Stimulated activated naive CD8-positive, alpha-beta T cell treated with anti-CD3 and anti-CD28 coated beads, Interleukin-15, amount 100 ng/mL, for 72 hours (primary cell): ENCODE results near the gene NUDT21.
A peak's percentile ranks its signal among the peaks of the same experiment; 100 is the strongest.
"Not testable (repeated sequence)": the region's sequence is repeated elsewhere in the genome, so short reads cannot be mapped to it uniquely, and the experiment has no call there.

Experiments
- ATAC-seq: fragments of 150-1000 bp; cut with Tn5 transposase; 2 replicates; pipeline ENCODE4 v1.10.0; 2021; ENCODE audit warnings: mild to moderate bottlenecking, moderate library complexity
- DNase-seq, 2 donors: peaks; one replicate each; pipeline ENCODE4 v3.0.0; 2021 to 2022
- H3K27ac Mint-ChIP-seq, 2 donors: one replicate each; pipeline ENCODE4 v1.8.0; 2022; ENCODE audit warnings: mild to moderate bottlenecking in 2 of 2, mixed read lengths in 2 of 2, moderate library complexity in 2 of 2
- H3K27me3 Mint-ChIP-seq: one replicate; pipeline ENCODE4 v1.8.0; 2022; ENCODE audit warnings: mixed read lengths
- H3K4me1 Mint-ChIP-seq: one replicate; pipeline ENCODE4 v1.8.0; 2022; ENCODE audit warnings: mild to moderate bottlenecking, mixed read lengths
- H3K4me3 Mint-ChIP-seq, 2 donors: one replicate each; pipeline ENCODE4 v1.8.0; 2022; ENCODE audit warnings: mild to moderate bottlenecking in 2 of 2, mixed read lengths in 2 of 2, moderate library complexity in 1 of 2
- H3K9me3 Mint-ChIP-seq, 2 donors: one replicate each; pipeline ENCODE4 v1.8.0; 2022; ENCODE audit warnings: mixed read lengths in 2 of 2

Gene NUDT21

GRCh38 chr16:56411624-56412023 lies 39.5 kb downstream of the NUDT21 start:
- no peak for ATAC-seq

GRCh38 chr16:56411123-56411522 lies 40.0 kb downstream of the NUDT21 start:
- no peak overlapping the region for H3K4me3 Mint-ChIP-seq
- H3K27ac Mint-ChIP-seq = no peak overlapping the region
- no peak for ATAC-seq
- H3K4me1 Mint-ChIP-seq = peaks cover 5% of the 10 kb centered on the region
- DNase-seq = no peak
- H3K9me3 Mint-ChIP-seq = no peaks in the 10 kb centered on the region
- no peaks in the 10 kb centered on the region for H3K27me3 Mint-ChIP-seq

More at GRCh38 chr16:56411624-56412023, 39.5 kb downstream of the NUDT21 start:
- H3K9me3 Mint-ChIP-seq = no peaks in the 10 kb centered on the region
- no peak for DNase-seq
- H3K27me3 Mint-ChIP-seq = no peaks in the 10 kb centered on the region
- H3K4me3 Mint-ChIP-seq = no peak overlapping the region
- peaks cover 10% of the 10 kb centered on the region for H3K4me1 Mint-ChIP-seq
- H3K27ac Mint-ChIP-seq = no peak overlapping the region

- no peak for ATAC-seq
- no peaks in the 10 kb centered on the region for H3K9me3 Mint-ChIP-seq
- H3K4me3 Mint-ChIP-seq = no peak overlapping the region
- no peak for DNase-seq
- H3K27ac Mint-ChIP-seq = no peak overlapping the region
- H3K27me3 Mint-ChIP-seq = no peaks in the 10 kb centered on the region
- peaks cover 6% of the 10 kb centered on the region for H3K4me1 Mint-ChIP-seq
Observed at GRCh38 chr16:56409195-56409594, 41.9 kb downstream of the NUDT21 start.

DNA sequence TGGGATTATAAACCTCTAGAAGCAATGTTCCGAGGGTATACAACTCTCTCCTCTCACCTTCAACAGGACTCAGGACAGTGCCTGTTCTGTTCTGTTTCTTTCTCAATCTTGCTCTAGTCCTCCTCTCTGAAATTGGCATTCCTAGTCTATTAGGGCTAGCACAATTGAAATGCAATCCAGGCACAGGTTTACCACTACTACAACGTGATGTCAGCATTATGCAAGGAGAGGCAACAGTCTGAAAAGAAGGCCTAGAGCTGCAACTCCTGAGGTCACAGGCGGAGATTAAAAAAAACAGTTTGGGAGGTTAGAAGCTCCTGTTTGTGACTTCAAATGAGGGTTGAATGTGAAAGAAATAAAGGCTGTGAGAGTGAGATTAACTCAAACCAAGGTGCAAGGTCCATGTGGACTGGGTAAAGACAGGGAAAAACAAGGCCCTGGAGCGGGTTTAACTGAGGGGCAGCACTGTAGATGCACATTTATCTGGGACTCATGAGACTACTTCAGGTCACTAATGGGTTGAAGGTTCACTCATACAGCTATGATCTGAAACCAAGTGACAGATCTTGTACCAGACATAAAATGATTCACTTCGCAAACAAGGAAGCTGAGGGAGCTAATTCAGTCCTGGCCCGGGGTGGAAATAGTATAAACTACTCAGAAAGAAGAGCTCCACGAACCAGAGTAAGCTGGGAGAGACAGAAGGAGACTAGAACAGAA lies 42.6 kb downstream of the NUDT21 start:
- ATAC-seq (no peak), DNase-seq (no peak)
- Mint-ChIP-seq H3K27ac (no peak overlapping the region), H3K27me3 (no peaks in the 10 kb centered on the region), H3K4me3 (no peak overlapping the region), H3K9me3 (no peaks in the 10 kb centered on the region), H3K4me1 (peaks cover 6% of the 10 kb centered on the region)

- no peak for ATAC-seq
- H3K9me3 Mint-ChIP-seq = no peaks in the 10 kb centered on the region
- peaks cover 6% of the 10 kb centered on the region for H3K4me1 Mint-ChIP-seq
- no peak for DNase-seq
- H3K27me3 Mint-ChIP-seq = no peaks in the 10 kb centered on the region
- no peak overlapping the region for H3K4me3 Mint-ChIP-seq
- H3K27ac Mint-ChIP-seq = no peak overlapping the region
Observed at GRCh38 chr16:56405977-56406672, 45.0 kb downstream of the NUDT21 start.

GRCh38 chr16:56401482-56401881 lies 49.6 kb downstream of the NUDT21 start:
- no peak for DNase-seq
- peaks cover 6% of the 10 kb centered on the region for H3K4me1 Mint-ChIP-seq
- H3K4me3 Mint-ChIP-seq = no peak overlapping the region
- peak; percentile 67 for ATAC-seq
- no peaks in the 10 kb centered on the region for H3K9me3 Mint-ChIP-seq
- H3K27me3 Mint-ChIP-seq = no peaks in the 10 kb centered on the region
- H3K27ac Mint-ChIP-seq = no peak overlapping the region

- Mint-ChIP-seq H3K27ac (no peak overlapping the region), H3K9me3 (no peaks in the 10 kb centered on the region), H3K4me1 (peaks cover 3% of the 10 kb centered on the region), H3K4me3 (no peak overlapping the region), H3K27me3 (no peaks in the 10 kb centered on the region)
- ATAC-seq (no peak), DNase-seq (no peak)
Observed at GRCh38 chr16:56400458-56400857, 50.7 kb downstream of the NUDT21 start.

GRCh38 chr16:56399486-56399885 lies 51.6 kb downstream of the NUDT21 start:
- no peak for ATAC-seq
- no peak for DNase-seq
- H3K27ac Mint-ChIP-seq = no peak overlapping the region
- H3K27me3 Mint-ChIP-seq = no peaks in the 10 kb centered on the region
- H3K4me3 Mint-ChIP-seq = no peak overlapping the region
- H3K9me3 Mint-ChIP-seq = no peaks in the 10 kb centered on the region
- H3K4me1 Mint-ChIP-seq = no peaks in the 10 kb centered on the region

- H3K27me3 Mint-ChIP-seq = no peaks in the 10 kb centered on the region
- DNase-seq = no peak
- H3K4me3 Mint-ChIP-seq = no peak overlapping the region
- no peaks in the 10 kb centered on the region for H3K4me1 Mint-ChIP-seq
- H3K27ac Mint-ChIP-seq = no peak overlapping the region
- ATAC-seq = no peak
- no peaks in the 10 kb centered on the region for H3K9me3 Mint-ChIP-seq
Observed at GRCh38 chr16:56399047-56399446, 52.1 kb downstream of the NUDT21 start.

GRCh38 chr16:56396724-56397123 lies 54.4 kb downstream of the NUDT21 start:
- H3K9me3 Mint-ChIP-seq, H3K27ac Mint-ChIP-seq, H3K27me3 Mint-ChIP-seq, H3K4me3 Mint-ChIP-seq, ATAC-seq, H3K4me1 Mint-ChIP-seq, DNase-seq: not testable (repeated sequence)

DNA sequence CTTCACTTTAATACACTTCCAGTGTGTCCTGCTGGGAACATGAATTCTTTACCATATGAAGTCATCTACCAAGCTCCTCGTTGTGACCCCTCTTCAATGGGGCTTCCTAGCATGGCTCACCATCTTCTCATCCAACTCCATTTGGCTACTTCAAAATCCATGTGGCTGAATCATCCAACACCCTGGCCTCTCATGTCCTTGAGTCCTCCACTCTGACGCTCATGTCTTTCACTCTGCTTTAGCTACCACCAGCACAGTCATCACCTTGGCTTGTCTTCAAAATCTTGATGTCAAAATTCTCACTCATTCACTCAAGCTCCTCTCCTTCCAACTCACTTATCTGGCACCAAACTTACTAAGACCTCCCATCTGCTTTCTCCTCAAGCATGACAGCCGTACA lies 61.6 kb downstream of the NUDT21 start:
- H3K4me3 Mint-ChIP-seq = no peak overlapping the region
- ATAC-seq = no peak
- no peaks in the 10 kb centered on the region for H3K27me3 Mint-ChIP-seq
- H3K4me1 Mint-ChIP-seq = no peaks in the 10 kb centered on the region
- no peaks in the 10 kb centered on the region for H3K9me3 Mint-ChIP-seq
- no peak for DNase-seq
- H3K27ac Mint-ChIP-seq = no peak overlapping the region

- Mint-ChIP-seq H3K27ac (no peak overlapping the region), H3K4me1 (no peaks in the 10 kb centered on the region), H3K9me3 (peaks cover 6 to 11% of the 10 kb centered on the region in 2 donors), H3K4me3 (no peak overlapping the region), H3K27me3 (no peaks in the 10 kb centered on the region)
- DNase-seq (no peak), ATAC-seq (no peak)
Observed at GRCh38 chr16:56388209-56388608, 62.9 kb downstream of the NUDT21 start.

DNA sequence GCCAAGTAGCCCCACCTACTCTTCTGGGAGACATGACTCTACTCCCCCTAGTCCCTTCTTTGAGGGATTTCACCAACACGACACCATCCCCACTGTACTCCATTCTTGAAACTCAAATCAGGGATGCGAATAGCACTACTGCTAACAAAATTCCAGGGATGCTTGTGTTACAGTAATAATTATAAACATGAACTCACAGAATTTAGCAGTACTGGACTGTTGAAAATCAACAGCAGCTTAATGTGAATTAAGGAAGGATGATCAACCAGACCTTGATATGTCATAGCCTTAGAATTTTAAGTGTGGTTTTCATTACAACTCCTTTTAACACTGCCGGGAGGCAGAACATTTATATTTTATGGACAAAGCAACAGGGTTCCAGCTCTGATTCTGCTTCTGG lies 63.7 kb downstream of the NUDT21 start:
- Mint-ChIP-seq H3K4me3 (no peak overlapping the region), H3K27ac (peak overlapping the region in 1 of 2 donors; percentile 85), H3K9me3 (peaks cover 11 to 15% of the 10 kb centered on the region in 2 donors), H3K4me1 (no peaks in the 10 kb centered on the region), H3K27me3 (no peaks in the 10 kb centered on the region)
- ATAC-seq (no peak), DNase-seq (no peak)

DNA sequence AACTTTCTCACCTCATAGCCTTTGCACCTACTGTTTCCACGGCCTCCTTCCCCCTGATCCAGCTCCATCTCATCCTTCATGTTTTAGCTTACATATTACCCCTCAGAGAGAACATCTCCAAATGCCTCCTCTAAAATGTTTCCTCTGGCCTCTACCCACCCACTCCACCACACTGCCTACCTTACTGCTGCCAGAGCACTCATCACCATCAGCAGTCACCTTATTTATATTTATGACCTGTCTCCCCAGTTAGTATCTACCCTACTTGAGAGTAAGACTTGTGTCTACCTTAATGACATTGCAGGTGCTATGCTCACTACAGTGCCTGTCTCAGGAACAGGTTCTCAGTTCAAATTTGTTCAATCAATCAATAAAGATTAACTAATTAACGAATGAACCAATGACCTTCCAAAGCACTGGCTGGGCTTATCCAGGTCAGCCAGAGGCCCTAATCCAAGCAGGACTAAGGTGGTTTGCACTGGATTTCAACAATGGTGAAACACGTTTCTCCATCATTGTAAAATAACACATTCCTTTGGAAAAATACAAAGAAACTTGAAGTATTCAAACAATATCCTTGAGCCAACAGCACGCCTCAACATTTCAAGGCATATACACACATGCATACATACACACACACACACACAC lies 66.9 kb downstream of the NUDT21 start:
- Mint-ChIP-seq H3K4me1 (no peaks in the 10 kb centered on the region), H3K4me3 (no peak overlapping the region), H3K27ac (no peak overlapping the region), H3K9me3 (peaks cover 35 to 41% of the 10 kb centered on the region in 2 donors), H3K27me3 (no peaks in the 10 kb centered on the region)
- ATAC-seq = no peak
- DNase-seq = no peak

- Mint-ChIP-seq H3K4me3 (no peak overlapping the region), H3K9me3 (peaks cover 37 to 41% of the 10 kb centered on the region in 2 donors), H3K27ac (no peak overlapping the region), H3K27me3 (no peaks in the 10 kb centered on the region), H3K4me1 (no peaks in the 10 kb centered on the region)
- ATAC-seq (no peak), DNase-seq (no peak)
Observed at GRCh38 chr16:56382901-56383355, 68.2 kb downstream of the NUDT21 start.

GRCh38 chr16:56382459-56382858 lies 68.7 kb downstream of the NUDT21 start:
- Mint-ChIP-seq H3K9me3 (peaks cover 37 to 41% of the 10 kb centered on the region in 2 donors), H3K27me3 (no peaks in the 10 kb centered on the region), H3K4me3 (no peak overlapping the region), H3K4me1 (no peaks in the 10 kb centered on the region), H3K27ac (no peak overlapping the region)
- ATAC-seq = no peak
- no peak for DNase-seq
